OCI-LY7 (cell line): ENCODE data around the gene PDXDC1. TPM values are rescaled to one million over a fixed set of nuclear protein-coding genes. Genes with fewer than 3 reads are reported as not detected.
"Not testable (repeated sequence)": the region's sequence is repeated elsewhere in the genome, so short reads cannot be mapped to it uniquely, and the experiment has no call there.

ENCODE experiments used
- BruUV-seq: library from RNA; stranded (reverse); fragments of 400-500 nt; replicated peaks from 2 replicates; lab custom pipeline; 2021; lab: Mats Ljungman, UMichigan
- CTCF ChIA-PET: fragments of 300-600 bp; sonication (Branson Sonifier 250); formaldehyde crosslinking; loops from one replicate; lab custom pipeline; 2022; ENCODE audit warnings: antibody characterized with exemption; ENCODE audit not compliant: unreplicated experiment; lab: Charles Lee
- POLR2A ChIA-PET: fragments of 300-600 bp; sonication (Branson Sonifier 250); formaldehyde crosslinking; loops from one replicate; lab custom pipeline; 2022; ENCODE audit warnings: antibody characterized with exemption; lab: Charles Lee
- DNase-seq: peaks from one replicate; pipeline ENCODE4 v3.0.0-alpha.2; 2015; ENCODE audit warnings: low spot score
- H2AFZ ChIP-seq: fragments of 200-600 bp; sonication (generic), shearing (Covaris generic); 2 replicates; pipeline ENCODE4 v1.6.1; 2014; ENCODE audit warnings: mild to moderate bottlenecking, antibody characterized with exemption, low read length, moderate library complexity
- H3K27ac ChIP-seq: fragments of 200-600 bp; sonication (generic); 2 replicates; pipeline ENCODE4 v1.5.1; 2014; ENCODE audit warnings: mixed run types, low read depth, mild to moderate bottlenecking, moderate library complexity, low read length, inconsistent platforms; ENCODE audit not compliant: poor library complexity, severe bottlenecking
- H3K36me3 ChIP-seq: fragments of 200-600 bp; sonication (generic); 2 replicates; pipeline ENCODE4 v1.6.1; 2014; ENCODE audit warnings: mild to moderate bottlenecking, antibody characterized with exemption, low read length, moderate library complexity, mixed read lengths; ENCODE audit not compliant: insufficient read depth
- H3K4me1 ChIP-seq: fragments of 200-600 bp; sonication (generic); 2 replicates; pipeline ENCODE4 v1.5.1; 2014; ENCODE audit warnings: mild to moderate bottlenecking, low read length; ENCODE audit not compliant: insufficient read depth, poor library complexity, severe bottlenecking
- H3K4me2 ChIP-seq: fragments of 200-600 bp; sonication (generic); 2 replicates; pipeline ENCODE4 v1.6.1; 2014; ENCODE audit warnings: mild to moderate bottlenecking, low read length
- H3K4me3 ChIP-seq: fragments of 200-600 bp; sonication (generic); 2 replicates; pipeline ENCODE4 v1.5.1; 2014; ENCODE audit warnings: mild to moderate bottlenecking, low read depth, low read length; ENCODE audit not compliant: poor library complexity, severe bottlenecking
- H3K79me2 ChIP-seq: fragments of 200-600 bp; sonication (generic); 2 replicates; pipeline ENCODE4 v1.6.1; 2016; ENCODE audit warnings: low read depth, mild to moderate bottlenecking, low read length, moderate library complexity, mixed read lengths; ENCODE audit not compliant: insufficient read depth
- H3K9me2 ChIP-seq: fragments of 200-600 bp; sonication (generic); 2 replicates; pipeline ENCODE4 v1.6.1; 2016; ENCODE audit warnings: mild to moderate bottlenecking, low read length, mixed read lengths; ENCODE audit not compliant: insufficient read depth
- H3K9me3 ChIP-seq: fragments of 200-600 bp; sonication (generic); 2 replicates; pipeline ENCODE4 v1.6.1; 2014; ENCODE audit warnings: mild to moderate bottlenecking, mixed run types, low read length, mixed read lengths
- H4K20me1 ChIP-seq: fragments of 200-600 bp; sonication (generic); 2 replicates; pipeline ENCODE4 v1.6.1; 2014; ENCODE audit warnings: mild to moderate bottlenecking, antibody characterized with exemption, low read length, moderate library complexity, mixed read lengths; ENCODE audit not compliant: insufficient read depth
- EZH2phosphoT487 ChIP-seq: fragments of 200-600 bp; sonication (generic); IDR thresholded peaks from 2 replicates; pipeline ENCODE4 v1.6.1; 2018; ENCODE audit warnings: low read depth, borderline replicate concordance, mild to moderate bottlenecking, mixed run types, antibody characterized with exemption, low read length, moderate library complexity, mixed read lengths
- intact Hi-C: fragments of 100-400 bp; cut with micrococcal nuclease; formaldehyde crosslinking; loops from one replicate; pipeline ENCODE4 v1.10.0; 2022; ENCODE audit not compliant: unreplicated experiment
- total RNA-seq, 2 experiments: library from RNA; depleted of rRNA in 1 of 2; stranded (reverse); fragments of >200 nt in 1 of 2; shearing (Covaris generic) in 1 of 2; gene quantifications; 2 replicates each; pipeline ENCODE4 v1.2.3, GENCODE V29; 2014 to 2022
- TF ChIP-seq, protein P1 (sequence below): fragments of 200-600 bp; sonication (generic); conservative IDR thresholded peaks from 2 replicates; pipeline ENCODE4 v1.5.1; 2014; ENCODE audit warnings: mild to moderate bottlenecking, antibody characterized with exemption, low read length, moderate library complexity, mixed read lengths

The PDXDC1 gene
- total RNA-seq, 2 experiments from 2014 or later = 43.0 to 83.3 TPM

DNA sequence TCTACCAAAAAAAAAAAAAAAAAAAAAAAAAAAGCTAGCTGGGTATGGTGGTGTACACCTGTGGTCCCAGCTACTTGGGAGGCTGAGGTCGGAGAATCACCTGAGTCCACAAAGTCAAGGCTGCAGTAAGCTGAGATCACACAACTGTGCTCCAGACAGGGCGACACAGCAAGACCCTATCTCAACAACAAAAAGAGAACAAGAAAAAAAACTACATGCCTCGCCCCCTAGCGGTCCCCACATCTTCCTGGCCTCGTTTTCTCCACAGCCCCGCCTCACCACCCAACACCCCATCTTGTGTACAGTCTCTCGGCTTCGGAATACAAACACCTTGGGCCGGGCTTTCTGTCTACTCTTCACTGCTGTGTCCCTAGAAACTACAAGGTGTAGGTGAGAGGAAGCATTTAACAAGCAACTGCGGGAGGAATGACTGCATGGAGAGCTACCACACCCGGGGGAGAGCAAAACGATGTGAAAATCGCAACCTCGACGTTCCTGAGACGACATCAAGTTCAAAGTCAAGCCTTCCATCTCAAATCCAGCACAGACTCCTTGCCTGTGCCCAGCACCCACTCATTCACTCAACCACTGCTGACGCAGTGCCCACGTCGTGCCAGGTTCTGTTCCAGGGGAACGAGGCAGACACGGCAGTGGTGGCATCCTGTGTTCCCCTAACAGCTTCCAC lies 72.0 kb downstream of the PDXDC1 start:
- Histone ChIP-seq H4K20me1 (no peaks in the 10 kb centered on the region), H3K4me2 (no peak overlapping the region), H3K4me1 (no peaks in the 10 kb centered on the region), H3K9me2 (no peaks in the 10 kb centered on the region), H3K36me3 (peaks cover 45% of the 10 kb centered on the region), H3K79me2 (0 out of 2 replicates have a peak, but pooled peaks cover 6% of the 10 kb centered on the region), H3K9me3 (no peaks in the 10 kb centered on the region), H2AFZ (no peak overlapping the region), H3K27ac (no peak overlapping the region), H3K4me3 (no peak overlapping the region)
- TF ChIP-seq, protein P1, sequence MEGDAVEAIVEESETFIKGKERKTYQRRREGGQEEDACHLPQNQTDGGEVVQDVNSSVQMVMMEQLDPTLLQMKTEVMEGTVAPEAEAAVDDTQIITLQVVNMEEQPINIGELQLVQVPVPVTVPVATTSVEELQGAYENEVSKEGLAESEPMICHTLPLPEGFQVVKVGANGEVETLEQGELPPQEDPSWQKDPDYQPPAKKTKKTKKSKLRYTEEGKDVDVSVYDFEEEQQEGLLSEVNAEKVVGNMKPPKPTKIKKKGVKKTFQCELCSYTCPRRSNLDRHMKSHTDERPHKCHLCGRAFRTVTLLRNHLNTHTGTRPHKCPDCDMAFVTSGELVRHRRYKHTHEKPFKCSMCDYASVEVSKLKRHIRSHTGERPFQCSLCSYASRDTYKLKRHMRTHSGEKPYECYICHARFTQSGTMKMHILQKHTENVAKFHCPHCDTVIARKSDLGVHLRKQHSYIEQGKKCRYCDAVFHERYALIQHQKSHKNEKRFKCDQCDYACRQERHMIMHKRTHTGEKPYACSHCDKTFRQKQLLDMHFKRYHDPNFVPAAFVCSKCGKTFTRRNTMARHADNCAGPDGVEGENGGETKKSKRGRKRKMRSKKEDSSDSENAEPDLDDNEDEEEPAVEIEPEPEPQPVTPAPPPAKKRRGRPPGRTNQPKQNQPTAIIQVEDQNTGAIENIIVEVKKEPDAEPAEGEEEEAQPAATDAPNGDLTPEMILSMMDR = no peak
- no peak for TF ChIP-seq EZH2phosphoT487
- DNase-seq = no peak
- BruUV-seq = no TSS peak
- intact Hi-C loops = no loop called here
- ChIA-PET POLR2A (interaction anchor here (0.6 kb wide), 1 partner anchor 745 kb away, joined by 5 read pairs; no protein-coding TSS in a partner anchor), CTCF (no interaction called here)

DNA sequence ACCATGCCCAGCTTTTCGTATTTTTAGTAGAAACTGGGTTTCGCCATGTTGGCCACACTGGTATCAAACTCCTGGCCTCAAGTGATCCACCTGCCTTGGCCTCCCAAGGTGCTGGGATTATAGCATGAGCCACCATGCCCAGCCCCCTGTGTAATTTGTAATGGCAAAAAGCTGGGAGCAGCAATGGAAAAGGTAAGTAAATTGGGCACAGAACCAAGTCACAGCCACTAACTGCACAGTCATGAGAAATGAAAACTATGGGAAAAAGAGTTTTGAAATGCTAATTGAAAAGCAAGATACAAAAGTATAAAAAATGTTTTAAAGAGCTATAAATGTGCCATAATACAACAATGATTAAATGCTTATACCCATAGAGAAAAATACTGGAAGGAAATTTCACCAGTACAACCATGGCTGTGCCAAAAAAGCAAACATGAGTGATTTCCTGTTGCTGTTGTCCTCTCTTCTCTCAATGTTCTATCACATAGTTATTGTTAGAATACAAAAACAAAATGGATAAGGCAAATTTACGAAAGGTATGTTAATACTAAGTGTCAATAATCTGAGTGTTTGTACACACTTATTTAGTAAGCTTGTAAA lies 74.9 kb downstream of the PDXDC1 start:
- ChIA-PET CTCF (no interaction called here), POLR2A (no interaction called here)
- TF ChIP-seq EZH2phosphoT487 = no peak
- TF ChIP-seq, protein P1 = no peak
- Histone ChIP-seq H3K79me2 (peaks cover 21% of the 10 kb centered on the region; the same call in 1 of the 2 replicates), H3K4me3 (no peak overlapping the region), H3K9me2 (no peaks in the 10 kb centered on the region), H3K4me1 (peaks cover under 1% of the 10 kb centered on the region), H3K36me3 (peaks cover 23% of the 10 kb centered on the region), H3K4me2 (no peak overlapping the region), H3K9me3 (no peaks in the 10 kb centered on the region), H2AFZ (no peak overlapping the region), H3K27ac (no peak overlapping the region), H4K20me1 (no peaks in the 10 kb centered on the region)
- no peak for DNase-seq
- BruUV-seq = no TSS peak
- intact Hi-C loops = no loop called here

DNA sequence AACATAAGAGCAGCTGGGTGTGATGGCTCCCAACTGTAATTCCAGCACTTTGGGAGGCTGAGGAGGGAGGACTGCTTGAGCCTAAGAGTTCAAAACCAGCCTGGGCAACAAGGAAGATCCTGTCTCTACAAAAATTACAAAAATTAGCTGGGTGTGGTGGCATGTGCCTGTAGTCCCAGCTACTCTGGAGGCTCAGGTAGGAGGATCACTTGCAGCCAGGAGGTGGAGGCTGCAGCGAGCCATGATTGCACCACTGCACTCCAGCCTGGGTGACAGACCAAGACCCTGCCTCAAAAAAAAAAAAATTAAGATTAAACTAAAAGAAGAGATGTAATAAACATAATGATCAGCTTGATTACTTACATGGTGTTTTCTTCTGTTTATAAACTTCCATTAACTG lies 75.6 kb downstream of the PDXDC1 start:
- intact Hi-C loops, H2AFZ ChIP-seq, CTCF ChIA-PET, DNase-seq, H3K4me2 ChIP-seq, H4K20me1 ChIP-seq, H3K4me3 ChIP-seq, H3K9me2 ChIP-seq, H3K27ac ChIP-seq, BruUV-seq, H3K4me1 ChIP-seq, H3K9me3 ChIP-seq: not testable (repeated sequence)
- peaks cover 27% of the 10 kb centered on the region for H3K79me2 ChIP-seq
- peaks cover 23% of the 10 kb centered on the region for H3K36me3 ChIP-seq
- POLR2A ChIA-PET = interaction anchor here (0.6 kb wide), 1 partner anchor 86 kb away, joined by 6 read pairs; no protein-coding TSS in a partner anchor
